ENCODE results near the gene CREBBP.

The CREBBP gene

DNA sequence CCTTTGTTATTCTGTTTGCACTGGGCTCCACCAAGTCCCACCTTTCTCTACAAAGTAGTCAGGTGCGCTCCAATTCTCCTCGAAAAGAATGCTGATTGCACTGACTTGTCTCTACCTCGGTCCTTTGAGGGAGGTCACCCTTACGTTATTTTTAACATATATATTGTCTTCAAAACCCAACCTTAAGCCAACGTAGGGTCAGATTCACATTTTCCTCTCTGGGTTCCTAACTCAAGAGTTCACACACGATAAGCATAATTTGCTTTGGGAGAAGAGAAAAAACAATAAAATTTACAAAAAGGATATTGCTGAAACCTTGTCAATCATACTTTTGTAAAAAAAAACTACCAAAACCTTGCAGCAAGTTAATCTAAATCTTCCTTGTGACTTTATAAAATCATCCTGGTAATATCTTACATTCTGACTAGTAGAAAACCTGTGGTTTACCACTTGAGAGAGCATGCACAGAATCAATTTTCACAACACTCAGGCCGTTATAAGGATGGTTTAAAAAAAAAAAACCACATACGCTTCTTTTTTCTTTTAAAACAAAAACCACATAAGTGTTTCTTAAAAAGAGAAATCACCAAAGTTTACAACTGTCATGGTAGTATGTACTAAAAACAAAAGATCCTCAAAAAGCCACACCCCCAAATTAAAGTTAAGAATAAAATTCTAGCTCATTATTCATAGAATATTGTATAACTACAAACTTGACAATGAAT, 91.0 kb downstream of the CREBBP start:
- Histone ChIP-seq H3K27ac (ENCODE audit: insufficient read depth in 1 of 2, low read depth in 1 of 2, low read length in 2 of 2, poor library complexity in 1 of 2, severe bottlenecking in 2 of 2) (no peak overlapping the region), H3K27me3 (replicated peaks in 2 of 5; ENCODE audit: control insufficient read depth in 4 of 5, insufficient read depth in 5 of 5, low read length in 4 of 5) (no peaks in the 10 kb centered on the region), H3K4me1 (ENCODE audit: control extremely low read depth in 1 of 4, control insufficient read depth in 4 of 4, insufficient read depth in 4 of 4, low read length in 3 of 4) (peaks cover 9 to 26% (median 24%) of the 10 kb centered on the region in 4 experiments), H3K9me3 (ENCODE audit: control extremely low read depth in 1 of 5, control insufficient read depth in 4 of 5, insufficient read depth in 2 of 5, low read depth in 1 of 5, low read length in 4 of 5) (no peaks in the 10 kb centered on the region), H3K36me3 (ENCODE audit: control insufficient read depth in 4 of 4, insufficient read depth in 4 of 4, low read length in 3 of 4) (peaks cover 21 to 55% (median 36%) of the 10 kb centered on the region in 4 experiments), H3K4me3 (ENCODE audit: control insufficient read depth in 1 of 7, extremely low read depth in 1 of 7, insufficient read depth in 4 of 7, low read depth in 2 of 7, low read length in 6 of 7) (no peak overlapping the region)
- ChIA-PET CTCF (no interaction called here), POLR2A (interaction anchor here (0.7 kb wide), 2 partner anchors 91 to 562 kb away, joined by 5 to 10 read pairs; no protein-coding TSS in a partner anchor)
- DNase-seq, result peak; percentile 27 to 78 (median 77)
- 100% methylated on average over 3 of the region's 8 CpGs for WGBS (ENCODE audit: insufficient coverage)

DNA sequence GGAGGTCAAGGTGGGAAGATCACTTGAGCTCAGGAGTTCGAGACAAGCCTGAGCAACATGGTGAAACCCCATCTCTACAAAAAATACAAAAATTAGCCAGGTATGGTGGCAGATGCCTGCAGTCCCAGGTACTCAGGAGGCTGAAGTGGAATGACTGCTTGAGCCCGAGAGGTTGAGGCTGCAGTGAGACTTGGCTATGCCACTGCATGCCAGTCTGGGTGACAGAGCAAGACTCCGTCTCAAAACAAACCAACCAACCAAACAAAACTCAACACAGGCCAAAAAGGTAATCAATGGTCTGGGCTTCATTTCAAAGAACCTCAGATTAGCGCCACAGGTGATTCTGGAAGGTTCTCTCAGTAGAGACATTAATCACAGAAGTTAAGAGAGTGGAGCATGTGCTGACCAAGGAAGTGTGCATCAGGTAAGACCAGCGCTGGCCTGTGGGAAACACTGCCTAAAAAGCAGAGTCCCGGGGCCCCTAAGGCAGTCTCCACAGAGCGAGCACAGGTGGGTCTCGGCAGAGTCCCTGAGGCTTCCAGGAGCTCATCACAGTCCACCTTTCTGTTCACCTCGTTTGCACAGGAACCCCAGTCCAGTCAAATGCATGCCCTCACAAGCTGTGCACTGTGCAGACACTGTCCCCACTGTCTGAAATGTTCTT, 91.7 kb downstream of the CREBBP start:
- Histone ChIP-seq H3K9me3 (ENCODE audit: control extremely low read depth in 1 of 5, control insufficient read depth in 4 of 5, insufficient read depth in 2 of 5, low read depth in 1 of 5, low read length in 4 of 5) (no peaks in the 10 kb centered on the region), H3K36me3 (ENCODE audit: control insufficient read depth in 4 of 4, insufficient read depth in 4 of 4, low read length in 3 of 4) (peaks cover 24 to 55% (median 36%) of the 10 kb centered on the region in 4 experiments), H3K4me3 (ENCODE audit: control insufficient read depth in 1 of 7, extremely low read depth in 1 of 7, insufficient read depth in 4 of 7, low read depth in 2 of 7, low read length in 6 of 7) (no peak overlapping the region), H3K27ac (ENCODE audit: insufficient read depth in 1 of 2, low read depth in 1 of 2, low read length in 2 of 2, poor library complexity in 1 of 2, severe bottlenecking in 2 of 2) (no peak overlapping the region), H3K27me3 (replicated peaks in 2 of 5; ENCODE audit: control insufficient read depth in 4 of 5, insufficient read depth in 5 of 5, low read length in 4 of 5) (no peaks in the 10 kb centered on the region), H3K4me1 (ENCODE audit: control extremely low read depth in 1 of 4, control insufficient read depth in 4 of 4, insufficient read depth in 4 of 4, low read length in 3 of 4) (peaks cover 9 to 26% (median 24%) of the 10 kb centered on the region in 4 experiments)
- ChIA-PET POLR2A (no interaction called here), CTCF (no interaction called here)
- 96% methylated on average over 6 of the region's 9 CpGs for WGBS (ENCODE audit: insufficient coverage)
- no peak for DNase-seq

DNA sequence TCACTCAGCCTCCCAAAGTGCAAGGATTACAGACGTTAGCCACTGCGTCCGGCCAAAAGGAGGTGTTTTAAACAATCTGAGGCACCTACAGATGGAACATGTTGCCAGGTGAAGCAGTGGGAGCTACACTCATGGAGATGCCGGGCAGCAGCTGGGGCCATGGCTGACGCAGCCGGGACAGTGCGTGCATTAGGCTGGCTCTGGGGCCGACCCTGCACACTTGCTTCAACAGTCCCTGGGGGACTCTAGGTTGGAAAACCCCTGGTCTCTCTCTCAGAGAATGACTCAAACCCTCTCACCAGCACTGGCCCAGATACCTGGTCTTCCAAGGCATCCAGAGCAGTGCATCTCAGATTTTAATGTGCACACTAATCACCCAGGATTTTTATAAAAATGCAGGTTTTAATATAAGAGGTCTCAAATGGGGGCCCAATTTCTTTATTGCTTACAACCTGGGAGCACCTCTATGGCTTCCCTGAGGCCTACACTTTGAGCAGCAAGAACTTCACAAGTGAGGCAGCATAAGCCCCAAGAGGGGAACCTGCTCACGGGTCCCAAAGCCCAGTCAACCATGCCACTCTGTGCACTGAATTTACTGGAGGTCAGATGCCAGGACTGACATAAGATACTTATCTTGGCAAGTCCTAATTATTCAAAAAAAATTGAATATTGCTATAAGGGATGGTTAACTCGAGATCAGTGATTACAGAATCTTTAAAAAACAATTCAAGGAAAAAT, 92.4 kb downstream of the CREBBP start:
- H3K27ac ChIP-seq (ENCODE audit: insufficient read depth in 1 of 2, low read depth in 1 of 2, low read length in 2 of 2, poor library complexity in 1 of 2, severe bottlenecking in 2 of 2), result no peak overlapping the region
- no peak overlapping the region for H3K4me3 ChIP-seq (ENCODE audit: control insufficient read depth in 1 of 7, extremely low read depth in 1 of 7, insufficient read depth in 4 of 7, low read depth in 2 of 7, low read length in 6 of 7)
- DNase-seq, result no peak
- peaks cover 20 to 57% (median 35%) of the 10 kb centered on the region in 4 experiments for H3K36me3 ChIP-seq (ENCODE audit: control insufficient read depth in 4 of 4, insufficient read depth in 4 of 4, low read length in 3 of 4)
- H3K27me3 ChIP-seq (replicated peaks in 2 of 5; ENCODE audit: control insufficient read depth in 4 of 5, insufficient read depth in 5 of 5, low read length in 4 of 5), result no peaks in the 10 kb centered on the region
- H3K4me1 ChIP-seq (ENCODE audit: control extremely low read depth in 1 of 4, control insufficient read depth in 4 of 4, insufficient read depth in 4 of 4, low read length in 3 of 4), result peaks cover 9 to 26% (median 24%) of the 10 kb centered on the region in 4 experiments
- ChIA-PET CTCF (no interaction called here), POLR2A (no interaction called here)
- WGBS (ENCODE audit: insufficient coverage), result 100% methylated on average over 10 of the region's 10 CpGs
- H3K9me3 ChIP-seq (ENCODE audit: control extremely low read depth in 1 of 5, control insufficient read depth in 4 of 5, insufficient read depth in 2 of 5, low read depth in 1 of 5, low read length in 4 of 5), result no peaks in the 10 kb centered on the region

DNA sequence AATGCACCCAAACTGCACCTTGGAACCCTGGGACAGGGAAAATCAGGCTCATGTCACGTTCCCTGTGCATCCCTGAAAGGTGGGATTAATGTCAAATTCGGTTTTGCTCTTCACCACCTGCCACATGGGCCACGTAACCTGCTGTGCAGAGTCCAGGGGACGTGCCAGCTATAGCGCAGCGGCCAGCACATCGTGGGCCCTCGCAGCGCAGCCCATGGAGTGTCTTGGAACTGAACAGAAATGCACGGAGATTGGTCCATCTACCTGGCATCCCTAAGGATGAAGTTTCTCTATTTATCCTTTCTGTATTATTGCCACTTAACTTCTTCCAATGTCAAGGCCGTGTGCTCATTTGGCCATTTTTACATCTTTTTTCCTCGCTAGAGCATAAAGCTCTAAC, 95.1 kb downstream of the CREBBP start:
- no peak overlapping the region for H3K27ac ChIP-seq (ENCODE audit: insufficient read depth in 1 of 2, low read depth in 1 of 2, low read length in 2 of 2, poor library complexity in 1 of 2, severe bottlenecking in 2 of 2)
- ChIA-PET POLR2A (no interaction called here), CTCF (no interaction called here)
- peaks cover 13 to 57% (median 32%) of the 10 kb centered on the region in 4 experiments for H3K36me3 ChIP-seq (ENCODE audit: control insufficient read depth in 4 of 4, insufficient read depth in 4 of 4, low read length in 3 of 4)
- no peak overlapping the region for H3K4me3 ChIP-seq (ENCODE audit: control insufficient read depth in 1 of 7, extremely low read depth in 1 of 7, insufficient read depth in 4 of 7, low read depth in 2 of 7, low read length in 6 of 7)
- WGBS (ENCODE audit: insufficient coverage), result 96% methylated on average over 12 of the region's 12 CpGs
- DNase-seq, result no peak
- no peaks in the 10 kb centered on the region for H3K9me3 ChIP-seq (ENCODE audit: control extremely low read depth in 1 of 5, control insufficient read depth in 4 of 5, insufficient read depth in 2 of 5, low read depth in 1 of 5, low read length in 4 of 5)
- H3K27me3 ChIP-seq (replicated peaks in 2 of 5; ENCODE audit: control insufficient read depth in 4 of 5, insufficient read depth in 5 of 5, low read length in 4 of 5), result no peaks in the 10 kb centered on the region
- H3K4me1 ChIP-seq (ENCODE audit: control extremely low read depth in 1 of 4, control insufficient read depth in 4 of 4, insufficient read depth in 4 of 4, low read length in 3 of 4), result peaks cover 7 to 17% (median 11%) of the 10 kb centered on the region in 4 experiments

DNA sequence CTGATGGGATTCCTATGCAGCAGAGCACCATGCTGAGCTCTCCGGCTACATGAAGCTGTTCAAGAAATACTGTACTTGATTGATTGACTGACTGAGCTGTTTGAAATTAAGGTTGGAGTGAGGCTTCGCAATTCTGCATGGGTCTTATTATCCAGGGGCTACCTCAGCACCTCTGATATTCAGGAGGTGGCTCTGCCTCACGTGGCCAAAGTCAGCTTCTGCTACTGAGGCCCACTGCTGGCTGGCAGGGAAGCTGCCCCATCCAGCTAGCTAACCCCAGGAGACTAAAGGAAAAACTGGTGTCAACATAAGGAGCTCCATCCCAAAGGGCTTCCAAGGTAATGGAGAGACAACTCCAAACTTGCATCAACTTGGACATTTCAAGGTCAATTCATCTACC, 97.0 kb downstream of the CREBBP start:
- WGBS (ENCODE audit: insufficient coverage), result 85% methylated on average over 3 of the region's 3 CpGs

DNA sequence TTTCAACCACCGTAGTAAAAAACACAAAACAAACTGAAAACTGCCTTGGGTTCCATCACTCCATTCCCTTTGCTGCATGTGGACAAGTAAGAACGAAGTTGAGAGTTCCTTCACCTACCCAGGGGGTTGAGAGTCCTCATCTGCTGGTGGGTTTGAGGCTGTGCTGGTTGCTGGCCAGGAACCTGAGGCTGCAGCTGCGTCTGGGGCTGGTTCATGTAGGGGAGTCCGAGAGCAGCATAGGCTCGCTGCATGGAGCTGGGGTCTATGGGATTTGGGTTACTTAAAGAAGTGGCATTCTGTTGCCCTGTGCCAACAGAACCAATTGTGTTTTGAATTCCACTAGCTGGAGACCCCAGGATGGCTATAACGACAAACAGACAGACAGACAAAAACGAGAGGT, 97.9 kb downstream of the CREBBP start:
- no peak for DNase-seq
- 98% methylated on average over 4 of the region's 7 CpGs for WGBS (ENCODE audit: insufficient coverage)
- ChIA-PET POLR2A (no interaction called here), CTCF (no interaction called here)
- no peak overlapping the region for H3K4me3 ChIP-seq (ENCODE audit: control insufficient read depth in 1 of 7, extremely low read depth in 1 of 7, insufficient read depth in 4 of 7, low read depth in 2 of 7, low read length in 6 of 7)
- no peaks in the 10 kb centered on the region for H3K27me3 ChIP-seq (replicated peaks in 2 of 5; ENCODE audit: control insufficient read depth in 4 of 5, insufficient read depth in 5 of 5, low read length in 4 of 5)
- no peaks in the 10 kb centered on the region for H3K4me1 ChIP-seq (ENCODE audit: control extremely low read depth in 1 of 4, control insufficient read depth in 4 of 4, insufficient read depth in 4 of 4, low read length in 3 of 4)
- peaks cover 25 to 74% (median 45%) of the 10 kb centered on the region in 4 experiments for H3K36me3 ChIP-seq (ENCODE audit: control insufficient read depth in 4 of 4, insufficient read depth in 4 of 4, low read length in 3 of 4)
- H3K27ac ChIP-seq (ENCODE audit: insufficient read depth in 1 of 2, low read depth in 1 of 2, low read length in 2 of 2, poor library complexity in 1 of 2, severe bottlenecking in 2 of 2), result no peak overlapping the region
- H3K9me3 ChIP-seq (ENCODE audit: control extremely low read depth in 1 of 5, control insufficient read depth in 4 of 5, insufficient read depth in 2 of 5, low read depth in 1 of 5, low read length in 4 of 5), result no peaks in the 10 kb centered on the region

More for the DNA sequence above, 97.0 kb downstream of the CREBBP start:
- Histone ChIP-seq H3K27ac (ENCODE audit: insufficient read depth in 1 of 2, low read depth in 1 of 2, low read length in 2 of 2, poor library complexity in 1 of 2, severe bottlenecking in 2 of 2) (no peak overlapping the region), H3K9me3 (ENCODE audit: control extremely low read depth in 1 of 5, control insufficient read depth in 4 of 5, insufficient read depth in 2 of 5, low read depth in 1 of 5, low read length in 4 of 5) (no peaks in the 10 kb centered on the region), H3K36me3 (ENCODE audit: control insufficient read depth in 4 of 4, insufficient read depth in 4 of 4, low read length in 3 of 4) (peaks cover 18 to 70% (median 39%) of the 10 kb centered on the region in 4 experiments), H3K4me1 (ENCODE audit: control extremely low read depth in 1 of 4, control insufficient read depth in 4 of 4, insufficient read depth in 4 of 4, low read length in 3 of 4) (peaks cover 0 to under 1% (median 0%) of the 10 kb centered on the region in 4 experiments), H3K27me3 (replicated peaks in 2 of 5; ENCODE audit: control insufficient read depth in 4 of 5, insufficient read depth in 5 of 5, low read length in 4 of 5) (no peaks in the 10 kb centered on the region), H3K4me3 (ENCODE audit: control insufficient read depth in 1 of 7, extremely low read depth in 1 of 7, insufficient read depth in 4 of 7, low read depth in 2 of 7, low read length in 6 of 7) (no peak overlapping the region)
- ChIA-PET POLR2A (no interaction called here), CTCF (no interaction called here)
- DNase-seq, result no peak
